Activated T-helper 17 cell treated with anti-CD3 and anti-CD28 coated beads, Interleukin-2, amount 50 U/mL, for 72 hours (primary cell): Measurements from ENCODE around the gene IGFALS. TPM values are rescaled to one million over a fixed set of nuclear protein-coding genes. Genes with fewer than 3 reads are reported as not detected.

Experiments
- ATAC-seq: fragments of 150-1000 bp; cut with Tn5 transposase; replicated peaks from 2 replicates; pipeline ENCODE4 v1.10.0; 2021; ENCODE audit warnings: mild to moderate bottlenecking, moderate library complexity
- H3K27ac Mint-ChIP-seq: one replicate; pipeline ENCODE4 v1.8.0; 2022; ENCODE audit warnings: mixed read lengths
- H3K27me3 Mint-ChIP-seq: one replicate; pipeline ENCODE4 v1.8.0; 2022; ENCODE audit warnings: mixed read lengths
- H3K36me3 Mint-ChIP-seq: one replicate; pipeline ENCODE4 v1.8.0; 2022; ENCODE audit warnings: low read depth, mild to moderate bottlenecking, mixed read lengths
- H3K4me1 Mint-ChIP-seq: one replicate; pipeline ENCODE4 v1.8.0; 2022; ENCODE audit warnings: mixed read lengths
- H3K4me3 Mint-ChIP-seq: one replicate; pipeline ENCODE4 v1.8.0; 2022; ENCODE audit warnings: mild to moderate bottlenecking, mixed read lengths
- H3K9me3 Mint-ChIP-seq: one replicate; pipeline ENCODE4 v1.8.0; 2022; ENCODE audit warnings: mixed read lengths
- total RNA-seq, 2 donors: library from RNA; stranded (reverse); gene quantifications; one replicate each; pipeline ENCODE4 v1.2.3, GENCODE V29; 2022

The IGFALS gene
- total RNA-seq, 2 donors from 2014 or later, result 0.13 to 0.15 TPM

DNA sequence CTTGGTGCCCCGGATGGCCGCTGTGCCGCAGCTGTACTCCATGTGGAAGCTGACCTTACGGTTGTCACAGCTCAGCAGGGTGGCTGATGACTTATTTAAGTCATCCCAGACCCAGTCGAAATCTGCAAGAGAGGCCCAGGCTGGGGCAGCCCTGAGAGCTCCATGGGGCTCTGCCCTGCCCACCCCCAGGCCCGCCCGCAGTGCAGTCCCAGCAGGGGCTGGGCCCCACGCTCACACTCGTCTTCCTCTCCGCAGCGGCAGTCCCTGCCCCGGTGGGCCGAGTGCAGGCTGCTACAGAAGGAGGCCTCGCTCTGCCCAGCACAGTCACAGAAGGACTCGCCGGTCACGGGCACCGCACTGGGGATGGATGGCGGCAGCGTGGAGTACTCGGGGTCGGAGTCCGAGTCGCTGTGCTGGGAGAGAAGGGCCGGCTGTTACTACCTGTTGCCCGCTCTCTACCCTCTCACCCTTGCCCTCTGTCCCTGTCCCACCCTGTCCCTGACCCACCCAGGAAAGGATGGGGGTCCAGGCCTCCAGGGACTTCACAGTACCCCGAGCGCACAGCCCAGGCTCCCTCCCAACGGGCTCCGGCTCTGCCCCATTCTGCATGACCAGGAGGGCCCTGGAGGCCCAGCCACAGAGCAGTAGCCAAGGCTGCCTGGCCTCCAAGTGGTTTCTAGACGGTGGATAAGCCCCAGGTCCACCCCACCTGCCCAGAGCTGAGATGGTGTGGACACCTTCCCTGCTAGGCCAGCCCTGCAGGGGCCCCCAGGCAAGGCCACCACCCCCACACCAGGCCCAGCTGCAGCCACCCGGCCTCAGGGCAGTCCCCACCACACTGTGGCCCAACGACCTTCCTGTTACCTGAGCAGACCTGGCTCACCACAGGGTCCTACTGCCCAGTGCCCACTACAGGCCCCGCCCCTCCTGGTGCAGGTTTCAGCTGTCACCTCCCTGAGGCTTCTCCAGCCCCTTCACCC lies 15.0 kb downstream of the IGFALS start:
- Mint-ChIP-seq H3K27ac (no peak overlapping the region), H3K36me3 (peaks cover 7% of the 10 kb centered on the region), H3K4me3 (no peak overlapping the region), H3K27me3 (no peaks in the 10 kb centered on the region), H3K9me3 (no peaks in the 10 kb centered on the region), H3K4me1 (no peaks in the 10 kb centered on the region)
- no peak for ATAC-seq

DNA sequence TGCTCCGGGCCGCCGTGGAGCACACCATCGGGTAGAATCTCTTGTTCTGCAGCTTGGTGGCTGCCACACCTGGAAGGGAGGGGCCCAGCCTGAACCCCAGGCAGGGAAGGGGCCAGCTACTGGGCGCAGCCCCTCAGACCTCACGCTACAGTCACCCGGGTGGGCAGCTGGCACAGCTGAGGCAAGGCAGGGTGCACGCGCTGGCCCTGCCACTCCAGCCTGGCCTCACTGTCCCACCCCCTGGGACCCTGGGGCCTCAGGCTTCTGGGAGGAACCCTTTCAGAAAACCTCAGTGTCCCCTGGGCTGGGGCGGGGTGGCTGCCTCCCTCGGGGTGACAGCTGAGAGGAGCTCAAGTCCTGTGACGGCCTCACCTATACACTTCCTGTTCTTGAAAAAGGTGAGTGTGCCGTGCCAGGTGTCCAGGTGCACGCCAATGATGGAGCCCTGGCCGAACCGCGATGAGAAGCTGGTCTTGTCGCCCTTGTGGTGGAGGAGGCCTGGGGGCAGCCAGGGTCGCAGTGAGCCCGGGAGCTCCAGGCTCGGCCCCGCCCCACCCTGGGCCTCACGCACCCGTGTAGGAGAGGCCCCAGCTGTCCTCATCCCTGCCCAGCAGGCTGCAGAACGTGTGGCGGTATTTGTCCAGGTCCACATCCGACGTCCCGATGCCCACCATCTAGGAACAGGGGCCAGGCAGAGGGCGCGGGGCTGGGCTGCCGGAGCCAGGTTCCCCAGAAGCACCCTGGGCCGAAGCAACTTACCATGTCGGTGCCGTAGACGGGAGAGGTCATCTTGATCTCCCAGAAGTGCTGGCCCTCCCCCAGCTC lies 15.9 kb downstream of the IGFALS start:
- no peaks in the 10 kb centered on the region for H3K9me3 Mint-ChIP-seq
- H3K27ac Mint-ChIP-seq, result no peak overlapping the region
- H3K4me3 Mint-ChIP-seq, result no peak overlapping the region
- no peak for ATAC-seq
- no peaks in the 10 kb centered on the region for H3K27me3 Mint-ChIP-seq
- H3K4me1 Mint-ChIP-seq, result no peaks in the 10 kb centered on the region
- H3K36me3 Mint-ChIP-seq, result peaks cover 7% of the 10 kb centered on the region

DNA sequence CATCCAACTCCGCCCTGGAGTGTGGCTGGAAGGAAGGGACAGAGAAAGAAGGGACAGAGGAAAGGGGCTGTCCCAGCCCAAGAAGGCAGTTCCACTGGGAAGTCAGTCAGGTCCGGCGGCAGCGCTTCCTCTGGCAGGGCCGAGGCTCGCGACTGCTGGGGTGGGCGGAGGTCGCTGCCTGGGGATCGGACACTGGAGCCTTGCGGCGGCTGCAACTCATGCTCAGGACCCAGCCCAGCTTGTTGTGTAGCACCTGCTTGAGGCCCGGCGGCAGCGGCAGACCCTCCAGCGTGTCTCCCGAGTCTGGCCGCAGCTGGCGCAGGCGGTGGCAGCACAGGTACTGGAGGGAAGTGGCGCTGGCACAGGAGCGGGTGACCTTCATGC lies 16.5 kb downstream of the IGFALS start:
- Mint-ChIP-seq H3K9me3 (no peaks in the 10 kb centered on the region), H3K27ac (no peak overlapping the region), H3K27me3 (no peaks in the 10 kb centered on the region), H3K4me1 (peaks cover 4% of the 10 kb centered on the region), H3K4me3 (no peak overlapping the region), H3K36me3 (peaks cover 13% of the 10 kb centered on the region)
- ATAC-seq, result no peak

DNA sequence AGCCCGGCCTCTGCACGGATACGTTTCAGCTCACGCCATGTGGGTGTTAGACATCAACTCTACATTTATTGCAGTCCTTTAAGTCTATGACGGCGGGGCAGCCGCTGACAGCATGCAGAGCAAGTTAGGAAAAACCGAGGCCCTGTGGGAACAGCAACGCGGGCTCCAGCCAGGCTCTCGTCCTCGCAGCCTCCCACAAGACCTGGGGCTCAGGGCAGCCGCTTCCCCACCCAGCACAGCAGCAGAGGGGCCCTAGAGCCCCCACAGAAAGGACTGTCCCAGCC lies 16.9 kb downstream of the IGFALS start:
- H3K27me3 Mint-ChIP-seq, result no peaks in the 10 kb centered on the region
- H3K4me1 Mint-ChIP-seq, result peaks cover 7% of the 10 kb centered on the region
- no peak overlapping the region for H3K27ac Mint-ChIP-seq
- ATAC-seq, result no peak
- H3K36me3 Mint-ChIP-seq, result peaks cover 17% of the 10 kb centered on the region
- H3K4me3 Mint-ChIP-seq, result no peak overlapping the region
- H3K9me3 Mint-ChIP-seq, result no peaks in the 10 kb centered on the region

DNA sequence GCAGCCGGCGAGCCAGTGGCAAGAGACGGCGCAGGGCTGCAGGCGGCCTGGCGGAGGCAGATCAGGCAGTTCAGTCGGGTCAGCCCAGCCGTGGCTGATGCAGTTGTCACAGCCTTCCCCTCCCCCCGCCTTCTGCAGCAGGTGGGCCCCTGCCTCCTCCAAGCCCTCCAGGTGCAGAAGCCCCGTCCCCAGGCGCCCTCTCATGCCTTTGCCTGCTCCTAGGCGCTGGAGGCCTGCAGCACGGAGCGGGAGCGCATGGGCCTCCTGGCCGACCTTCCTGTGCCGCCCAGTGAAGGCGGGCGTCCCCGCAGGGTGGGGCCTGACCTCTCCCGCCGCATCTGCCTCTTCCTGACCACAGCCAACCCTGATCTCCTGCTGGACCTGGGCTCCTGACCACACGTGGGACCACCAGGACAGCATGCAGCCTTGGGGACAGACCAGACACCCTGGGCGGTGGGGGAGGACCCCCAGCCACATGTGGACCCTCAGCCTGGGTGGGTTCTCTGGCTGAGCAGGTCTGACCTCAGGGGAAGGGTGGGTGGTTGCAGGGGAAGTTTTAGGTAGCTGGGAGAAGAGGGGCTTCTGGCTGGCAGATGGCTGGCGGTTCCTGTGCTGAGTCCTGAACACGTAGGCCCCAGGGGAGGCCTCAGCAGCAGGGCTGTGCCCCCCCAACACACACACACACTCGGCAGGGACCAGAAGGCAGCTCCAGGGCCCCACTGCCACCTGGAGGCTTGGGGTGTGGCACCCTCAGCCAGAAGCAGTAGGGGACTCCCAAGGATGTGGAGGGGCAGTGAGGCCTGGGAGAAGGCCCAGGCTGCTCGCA lies 17.4 kb downstream of the IGFALS start:
- no peak for ATAC-seq
- Mint-ChIP-seq H3K4me3 (no peak overlapping the region), H3K27me3 (no peaks in the 10 kb centered on the region), H3K27ac (no peak overlapping the region), H3K9me3 (no peaks in the 10 kb centered on the region), H3K36me3 (peaks cover 14% of the 10 kb centered on the region), H3K4me1 (peaks cover 7% of the 10 kb centered on the region)

DNA sequence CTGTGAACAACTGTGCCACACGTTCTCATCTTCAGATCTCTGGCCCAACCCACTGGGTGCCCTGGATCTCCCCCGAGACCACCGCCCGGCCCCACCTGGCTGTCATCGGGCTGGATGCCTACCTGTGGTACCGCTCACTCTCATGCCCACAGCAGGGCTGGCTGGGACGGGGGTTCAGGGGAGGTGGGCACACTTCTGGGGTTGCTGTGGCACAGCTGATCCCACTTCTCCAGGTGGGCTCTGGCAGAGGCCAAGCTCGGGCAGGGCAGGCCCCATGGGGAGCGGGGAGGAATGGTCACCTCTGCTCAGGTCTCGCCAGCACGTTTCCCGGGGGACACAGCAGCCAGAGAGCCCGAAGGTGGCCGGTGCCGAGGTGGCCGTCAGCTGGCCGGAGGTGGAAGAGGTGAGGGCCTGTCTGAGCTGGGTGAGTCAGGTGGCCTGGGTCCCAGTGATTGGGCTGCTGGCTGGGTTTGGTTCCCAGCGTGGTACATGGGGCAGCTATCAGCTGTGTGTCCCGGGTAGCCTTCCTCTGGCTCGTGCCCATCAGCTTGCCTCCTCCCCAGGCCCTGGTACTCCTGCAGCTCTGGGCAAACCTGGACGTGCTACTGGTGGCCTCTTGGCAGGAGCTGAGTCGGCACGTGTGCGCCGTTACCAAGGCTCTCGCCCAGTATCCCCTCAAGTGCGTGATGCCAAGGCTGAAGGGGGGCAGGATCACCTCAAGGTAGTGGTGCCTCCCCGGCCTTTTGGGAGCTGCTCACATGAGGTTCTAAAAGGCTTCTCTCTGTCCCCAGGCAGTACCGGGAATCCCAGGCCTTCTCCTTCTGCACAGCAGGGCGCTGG lies 18.3 kb downstream of the IGFALS start:
- Mint-ChIP-seq H3K27me3 (no peaks in the 10 kb centered on the region), H3K4me1 (peaks cover 7% of the 10 kb centered on the region), H3K27ac (no peak overlapping the region), H3K36me3 (peaks cover 16% of the 10 kb centered on the region), H3K9me3 (no peaks in the 10 kb centered on the region), H3K4me3 (peak overlapping the region; percentile 53)
- no peak for ATAC-seq

DNA sequence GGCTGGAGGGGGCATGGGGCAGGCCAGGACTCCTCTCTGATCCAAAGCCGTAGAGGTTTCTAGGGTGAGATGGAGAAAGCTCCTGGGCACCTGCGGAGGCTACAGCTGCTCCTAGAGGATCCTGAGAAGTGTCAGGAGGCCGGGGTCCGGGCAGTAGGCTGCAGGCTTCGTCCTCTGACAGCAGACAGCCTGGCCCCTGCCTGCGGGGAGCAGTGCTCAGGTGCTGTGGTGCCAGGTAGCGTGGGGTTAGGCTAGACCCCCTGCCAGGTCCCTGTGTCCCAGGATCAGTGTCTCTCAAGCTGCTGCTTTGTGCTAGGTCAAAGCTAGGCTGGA lies 19.1 kb downstream of the IGFALS start:
- Mint-ChIP-seq H3K27ac (no peak overlapping the region), H3K9me3 (no peaks in the 10 kb centered on the region), H3K36me3 (peaks cover 22% of the 10 kb centered on the region), H3K4me3 (peak overlapping the region; percentile 100), H3K4me1 (peaks cover 7% of the 10 kb centered on the region), H3K27me3 (no peaks in the 10 kb centered on the region)
- ATAC-seq, result no peak

DNA sequence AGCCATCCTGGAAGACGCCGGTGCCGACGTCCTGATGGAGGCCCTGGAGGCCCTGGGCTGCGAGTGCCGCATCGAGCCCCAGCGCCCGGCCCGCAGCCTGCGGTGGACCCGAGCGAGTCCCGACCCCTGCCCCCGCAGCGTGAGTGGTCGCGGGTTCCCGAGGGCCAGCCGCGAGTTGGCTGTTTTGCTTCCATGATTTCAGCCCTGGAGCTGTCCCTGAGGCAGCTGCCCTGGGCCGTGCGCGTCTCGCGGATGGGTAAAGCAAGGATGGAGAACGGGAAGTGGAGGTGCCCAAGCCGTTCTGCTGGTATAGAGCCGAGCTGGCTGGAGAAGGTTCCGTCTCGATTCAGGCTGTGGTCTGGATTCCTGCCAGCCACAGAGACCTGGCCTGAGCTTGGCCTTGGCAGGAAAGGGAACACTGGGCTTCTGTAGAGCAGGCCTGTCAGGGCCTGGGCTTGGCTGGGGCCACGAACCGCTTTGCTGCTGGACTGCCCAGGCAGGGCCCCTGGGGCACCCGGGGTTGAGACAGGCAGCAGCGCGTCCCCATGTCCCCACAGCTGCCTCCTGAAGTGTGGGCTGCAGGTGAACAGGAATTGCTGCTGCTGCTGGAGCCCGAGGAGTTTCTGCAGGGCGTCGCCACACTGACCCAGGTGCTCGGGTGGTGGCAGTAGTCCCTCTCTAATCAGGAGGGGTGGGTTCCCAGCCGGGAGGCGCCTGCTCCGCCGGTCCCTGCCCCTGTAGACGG lies 19.6 kb downstream of the IGFALS start:
- Mint-ChIP-seq H3K27me3 (no peaks in the 10 kb centered on the region), H3K36me3 (peaks cover 22% of the 10 kb centered on the region), H3K9me3 (no peaks in the 10 kb centered on the region), H3K4me1 (peaks cover 7% of the 10 kb centered on the region), H3K4me3 (peak overlapping the region; percentile 100), H3K27ac (no peak overlapping the region)
- no peak for ATAC-seq

DNA sequence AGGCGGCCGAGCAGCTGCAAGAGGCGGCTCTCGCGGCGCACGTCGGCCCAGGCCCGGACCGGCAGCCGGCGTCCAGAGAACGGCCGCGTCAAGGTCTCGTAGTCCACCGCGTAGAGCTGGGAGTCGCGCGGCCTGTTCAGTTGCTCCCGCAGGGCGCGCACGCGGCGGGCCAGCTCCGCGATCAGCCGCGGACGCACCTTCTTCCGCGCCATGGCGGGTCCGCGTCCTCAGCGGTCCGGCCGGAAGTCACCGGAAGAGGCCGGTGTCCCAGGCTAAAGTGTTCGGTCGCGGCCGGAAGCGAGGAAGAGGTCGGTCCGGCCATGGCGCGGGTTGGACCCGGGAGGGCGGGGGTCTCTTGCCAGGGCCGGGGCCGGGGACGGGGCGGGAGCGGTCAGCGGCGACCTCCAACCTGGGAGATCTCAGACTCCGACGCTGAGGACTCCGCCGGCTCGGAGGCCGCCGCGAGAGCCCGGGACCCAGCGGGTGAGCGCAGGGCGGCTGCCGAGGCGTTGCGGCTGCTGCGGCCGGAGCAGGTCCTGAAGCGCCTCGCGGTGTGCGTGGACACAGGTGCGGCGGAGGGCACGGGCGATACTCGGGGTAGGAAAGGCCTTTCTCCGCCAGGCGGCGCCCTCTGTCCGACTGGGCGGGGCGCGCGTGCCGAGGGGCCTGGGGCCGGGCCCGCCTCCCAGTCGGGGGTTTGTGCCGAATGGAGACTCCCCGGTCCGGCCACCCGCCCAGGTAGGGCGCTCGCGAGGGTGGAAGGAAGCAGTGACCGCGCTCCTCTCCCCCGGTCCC lies 20.4 kb downstream of the IGFALS start, which contains the start of gene MRPS34:
TSS of gene MRPS34 (minus strand) at position 227 of the 795 bp plus-strand sequence. CDS start at position 212, 15 bp downstream.
- Mint-ChIP-seq H3K4me1 (peaks cover 7% of the 10 kb centered on the region), H3K4me3 (peak within 1 kb of the TSS; percentile 100), H3K27me3 (no peaks in the 10 kb centered on the region), H3K27ac (peak within 1 kb of the TSS; percentile 99), H3K36me3 (peaks cover 27% of the 10 kb centered on the region), H3K9me3 (no peaks in the 10 kb centered on the region)
- peak; percentile 60 for ATAC-seq

DNA sequence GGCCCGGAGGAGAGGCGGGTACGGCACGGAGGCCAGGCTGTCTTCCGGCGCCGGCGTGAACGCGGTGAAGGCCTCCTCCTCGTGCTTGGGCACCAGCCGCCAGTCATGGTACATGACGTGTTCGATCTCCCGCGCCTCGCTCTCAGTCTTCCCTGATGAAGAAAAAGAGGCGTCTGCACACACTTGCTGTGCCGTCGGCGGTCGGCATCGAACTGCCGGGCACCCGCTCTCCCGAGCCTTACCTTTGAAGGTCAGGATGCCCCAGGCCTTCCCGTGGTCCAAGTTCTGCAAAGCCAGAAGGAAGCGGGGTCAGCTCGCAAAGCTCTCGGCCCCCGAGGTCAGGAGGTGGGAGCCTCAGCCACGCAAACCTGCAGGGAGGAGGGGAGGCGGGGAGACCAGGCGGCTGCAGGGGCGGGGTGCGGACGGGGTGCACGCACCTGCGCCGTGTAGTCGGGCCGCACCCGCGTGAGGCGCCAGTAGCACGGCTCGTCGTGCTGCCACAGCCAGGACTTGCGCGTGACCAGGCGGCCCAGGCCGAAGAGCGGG lies 21.1 kb downstream of the IGFALS start, which contains the start of gene EME2:
TSS of gene EME2 (plus strand) at position 449 of the 546 bp plus-strand sequence. CDS start 418 bp downstream, outside the sequence.
- H3K27ac Mint-ChIP-seq, result peak within 1 kb of the TSS; percentile 99
- peak within 1 kb of the TSS; percentile 100 for H3K4me3 Mint-ChIP-seq
- H3K36me3 Mint-ChIP-seq, result peaks cover 31% of the 10 kb centered on the region
- ATAC-seq, result peak; percentile 31
- H3K27me3 Mint-ChIP-seq, result no peaks in the 10 kb centered on the region
- no peaks in the 10 kb centered on the region for H3K9me3 Mint-ChIP-seq
- H3K4me1 Mint-ChIP-seq, result peaks cover 7% of the 10 kb centered on the region

DNA sequence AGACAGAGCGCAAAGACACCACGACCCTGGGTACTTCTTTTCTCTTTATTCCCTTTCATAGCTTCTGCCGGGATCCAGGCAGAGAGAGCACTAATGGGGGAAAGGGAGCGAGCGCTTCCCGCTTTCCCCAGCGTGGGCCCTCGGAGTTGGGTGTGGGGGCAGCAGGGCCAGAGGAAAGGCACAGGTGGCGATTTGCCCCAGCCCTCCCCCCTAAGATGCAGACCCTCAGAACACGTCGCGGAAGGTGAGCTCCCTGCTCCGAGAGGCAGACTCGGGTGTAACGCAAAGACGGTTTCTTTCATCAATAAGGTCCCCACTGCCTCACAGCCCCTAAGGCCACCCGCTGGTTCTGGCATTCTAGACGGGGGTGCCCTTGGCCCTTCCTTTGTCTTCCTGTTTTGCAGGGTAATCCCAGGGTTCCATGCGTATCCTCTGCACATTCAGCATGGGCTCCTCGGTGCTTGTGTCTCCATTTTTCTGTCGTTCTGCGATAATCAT lies 21.6 kb downstream of the IGFALS start:
- H3K27ac Mint-ChIP-seq, result peak overlapping the region; percentile 99
- no peaks in the 10 kb centered on the region for H3K27me3 Mint-ChIP-seq
- peaks cover 7% of the 10 kb centered on the region for H3K4me1 Mint-ChIP-seq
- H3K36me3 Mint-ChIP-seq, result peaks cover 36% of the 10 kb centered on the region
- peak overlapping the region; percentile 100 for H3K4me3 Mint-ChIP-seq
- H3K9me3 Mint-ChIP-seq, result no peaks in the 10 kb centered on the region
- no peak for ATAC-seq
